ENCODE results near the gene ACTN4. TPM values are rescaled to one million over a fixed set of nuclear protein-coding genes. Genes with fewer than 3 reads are reported as not detected.

Gene ACTN4
- total RNA-seq, 1 donor, result 229 TPM

DNA sequence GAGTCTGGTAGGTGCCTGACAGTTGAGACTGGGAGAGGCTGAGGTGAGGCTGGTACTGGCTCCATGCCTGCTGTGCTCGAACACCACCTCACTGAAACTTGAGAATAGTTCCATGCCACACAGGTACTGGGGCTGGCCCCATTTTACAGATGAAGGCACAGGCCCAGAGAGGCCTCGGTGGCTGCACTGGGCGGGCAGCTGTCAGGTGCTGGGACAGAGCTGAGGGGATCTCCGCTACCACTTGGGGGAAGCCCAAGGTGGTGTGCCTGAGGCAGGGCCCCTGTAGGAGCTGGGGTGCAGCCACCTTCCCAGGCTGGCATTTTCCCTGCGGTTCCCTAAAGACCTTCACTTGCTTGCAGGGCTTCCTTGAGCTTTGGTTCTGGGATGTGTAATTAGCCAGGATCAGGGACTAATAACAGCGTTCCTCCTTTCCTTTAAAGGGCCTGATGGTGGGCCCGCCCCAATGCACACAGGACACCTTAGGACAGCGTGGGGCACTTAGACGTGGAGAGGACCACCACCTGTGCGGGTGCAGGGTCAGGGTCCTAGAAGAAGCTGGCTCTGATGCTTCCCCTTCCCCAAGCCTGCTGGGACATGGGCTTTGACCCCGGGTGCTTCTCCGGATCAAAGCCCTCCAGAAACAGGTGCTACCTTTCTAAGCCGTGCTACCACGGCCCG is 73.2 kb downstream of the ACTN4 start:
- H3K4me3 ChIP-seq (ENCODE audit: insufficient read depth, low read length), result no peak overlapping the region
- H3K79me2 ChIP-seq (ENCODE audit: insufficient read depth, low read length), result peaks cover 70% of the 10 kb centered on the region
- TF ChIP-seq, protein P1, sequence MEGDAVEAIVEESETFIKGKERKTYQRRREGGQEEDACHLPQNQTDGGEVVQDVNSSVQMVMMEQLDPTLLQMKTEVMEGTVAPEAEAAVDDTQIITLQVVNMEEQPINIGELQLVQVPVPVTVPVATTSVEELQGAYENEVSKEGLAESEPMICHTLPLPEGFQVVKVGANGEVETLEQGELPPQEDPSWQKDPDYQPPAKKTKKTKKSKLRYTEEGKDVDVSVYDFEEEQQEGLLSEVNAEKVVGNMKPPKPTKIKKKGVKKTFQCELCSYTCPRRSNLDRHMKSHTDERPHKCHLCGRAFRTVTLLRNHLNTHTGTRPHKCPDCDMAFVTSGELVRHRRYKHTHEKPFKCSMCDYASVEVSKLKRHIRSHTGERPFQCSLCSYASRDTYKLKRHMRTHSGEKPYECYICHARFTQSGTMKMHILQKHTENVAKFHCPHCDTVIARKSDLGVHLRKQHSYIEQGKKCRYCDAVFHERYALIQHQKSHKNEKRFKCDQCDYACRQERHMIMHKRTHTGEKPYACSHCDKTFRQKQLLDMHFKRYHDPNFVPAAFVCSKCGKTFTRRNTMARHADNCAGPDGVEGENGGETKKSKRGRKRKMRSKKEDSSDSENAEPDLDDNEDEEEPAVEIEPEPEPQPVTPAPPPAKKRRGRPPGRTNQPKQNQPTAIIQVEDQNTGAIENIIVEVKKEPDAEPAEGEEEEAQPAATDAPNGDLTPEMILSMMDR (IDR thresholded peaks at IDR 0.05; ENCODE audit: extremely low read depth, low read depth, low read length), result no peak
- H2AFZ ChIP-seq (ENCODE audit: low read length), result no peak overlapping the region
- no peaks in the 10 kb centered on the region for H3K27me3 ChIP-seq (ENCODE audit: insufficient read depth, low read length)
- H3K4me2 ChIP-seq (ENCODE audit: insufficient read depth, low read length), result no peak overlapping the region
- H3K36me3 ChIP-seq (ENCODE audit: insufficient read depth, low read length), result peaks cover 95% of the 10 kb centered on the region
- DNase-seq (ENCODE audit: insufficient read length, low spot score, missing footprints), result no peak
- H3K4me1 ChIP-seq (ENCODE audit: insufficient read depth, low read length), result peaks cover 3% of the 10 kb centered on the region
- no peaks in the 10 kb centered on the region for H3K9me3 ChIP-seq (ENCODE audit: low read depth, low read length)
- peak overlapping the region; percentile 50 for H3K27ac ChIP-seq (ENCODE audit: low read depth, low read length)
- peaks cover 39% of the 10 kb centered on the region for H4K20me1 ChIP-seq (ENCODE audit: insufficient read depth, low read length)

- Histone ChIP-seq H3K4me1 (ENCODE audit: insufficient read depth, low read length) (peaks cover 3% of the 10 kb centered on the region), H2AFZ (ENCODE audit: low read length) (no peak overlapping the region), H3K36me3 (ENCODE audit: insufficient read depth, low read length) (peaks cover 95% of the 10 kb centered on the region)
Observed at GRCh38 chr19:38721496-38721895, 74.0 kb downstream of the ACTN4 start.

DNA sequence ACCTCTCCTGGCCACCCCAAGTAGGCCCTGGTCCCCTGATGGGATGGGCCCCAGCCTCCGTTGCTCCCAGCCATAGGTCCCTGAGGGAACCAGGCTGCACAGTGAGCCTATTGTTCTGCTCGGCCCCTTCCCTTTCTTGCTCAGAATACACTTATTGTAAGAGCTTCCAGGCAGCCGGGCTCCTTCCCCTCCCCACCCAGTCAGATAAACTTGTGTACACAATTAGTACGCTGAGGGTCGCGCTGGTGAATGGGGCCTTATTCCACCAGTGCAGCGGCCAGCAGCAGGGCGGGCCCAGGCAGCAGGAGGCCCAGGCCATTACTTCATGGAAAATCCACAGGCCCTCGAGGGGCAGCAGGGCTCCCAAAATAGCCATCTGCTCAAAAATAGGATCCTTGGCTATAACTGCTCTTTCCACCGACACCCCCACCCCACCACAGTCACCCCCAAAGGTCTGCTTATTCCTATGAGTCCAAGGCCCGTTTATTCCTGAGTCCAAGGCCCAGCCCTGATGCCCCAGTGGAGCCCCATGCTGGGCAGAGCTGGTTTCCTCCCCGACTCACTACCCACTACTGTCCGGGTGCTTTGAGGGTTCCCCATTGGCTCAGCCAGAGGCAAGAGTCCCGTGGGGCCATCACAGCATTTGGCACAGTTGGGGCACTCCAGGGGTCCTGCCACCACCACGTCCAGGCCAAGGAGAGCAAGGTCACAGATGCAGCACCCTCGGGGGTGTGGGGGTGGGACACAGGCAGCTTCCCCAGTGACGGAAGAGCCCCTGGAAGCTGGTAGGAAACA is 74.7 kb downstream of the ACTN4 start:
- TF ChIP-seq, protein P1 (IDR thresholded peaks at IDR 0.05; ENCODE audit: extremely low read depth, low read depth, low read length), result no peak
- Histone ChIP-seq H3K4me3 (ENCODE audit: insufficient read depth, low read length) (no peak overlapping the region), H4K20me1 (ENCODE audit: insufficient read depth, low read length) (peaks cover 39% of the 10 kb centered on the region), H3K27ac (ENCODE audit: low read depth, low read length) (peak overlapping the region; percentile 37), H3K27me3 (ENCODE audit: insufficient read depth, low read length) (no peaks in the 10 kb centered on the region), H2AFZ (ENCODE audit: low read length) (no peak overlapping the region), H3K9me3 (ENCODE audit: low read depth, low read length) (no peaks in the 10 kb centered on the region), H3K4me1 (ENCODE audit: insufficient read depth, low read length) (peaks cover 3% of the 10 kb centered on the region), H3K36me3 (ENCODE audit: insufficient read depth, low read length) (peaks cover 95% of the 10 kb centered on the region), H3K4me2 (ENCODE audit: insufficient read depth, low read length) (no peak overlapping the region), H3K79me2 (ENCODE audit: insufficient read depth, low read length) (peaks cover 64% of the 10 kb centered on the region)
- no peak for DNase-seq (ENCODE audit: insufficient read length, low spot score, missing footprints)

More at GRCh38 chr19:38721496-38721895, 74.0 kb downstream of the ACTN4 start:
- H3K4me3 ChIP-seq (ENCODE audit: insufficient read depth, low read length), result no peak overlapping the region
- no peak overlapping the region for H3K4me2 ChIP-seq (ENCODE audit: insufficient read depth, low read length)
- TF ChIP-seq, protein P1 (IDR thresholded peaks at IDR 0.05; ENCODE audit: extremely low read depth, low read depth, low read length), result no peak
- H4K20me1 ChIP-seq (ENCODE audit: insufficient read depth, low read length), result peaks cover 39% of the 10 kb centered on the region
- DNase-seq (ENCODE audit: insufficient read length, low spot score, missing footprints), result no peak
- H3K27me3 ChIP-seq (ENCODE audit: insufficient read depth, low read length), result no peaks in the 10 kb centered on the region
- H3K79me2 ChIP-seq (ENCODE audit: insufficient read depth, low read length), result peaks cover 65% of the 10 kb centered on the region
- H3K27ac ChIP-seq (ENCODE audit: low read depth, low read length), result peak overlapping the region; percentile 23
- H3K9me3 ChIP-seq (ENCODE audit: low read depth, low read length), result no peaks in the 10 kb centered on the region
